Mesendoderm (in vitro differentiated cells): ENCODE measurements around the gene ADAM10.

Experiments
- DNase-seq: peaks from one replicate; pipeline ENCODE4 v3.0.0; 2013
- H2AK5ac ChIP-seq: 2 replicates; pipeline ENCODE4 v1.6.1; 2013; ENCODE audit warnings: low read length, inconsistent platforms
- H2BK120ac ChIP-seq: 2 replicates; pipeline ENCODE4 v1.6.1; 2013; ENCODE audit warnings: low read depth, mild to moderate bottlenecking, low read length, moderate library complexity, mixed read lengths
- H2BK15ac ChIP-seq: replicated peaks from 2 replicates; pipeline ENCODE4 v1.6.1; 2013; ENCODE audit warnings: low read depth, mild to moderate bottlenecking, moderate library complexity
- H2BK5ac ChIP-seq: 2 replicates; pipeline ENCODE4 v1.6.1; 2013; ENCODE audit warnings: low read length, inconsistent platforms
- H3K18ac ChIP-seq: 2 replicates; pipeline ENCODE4 v1.6.1; 2013; ENCODE audit warnings: mild to moderate bottlenecking, low read length, mixed read lengths
- H3K23ac ChIP-seq: one replicate; pipeline ENCODE4 v1.6.1; 2013; ENCODE audit warnings: low read length
- H3K27ac ChIP-seq: 2 replicates; pipeline ENCODE4 v1.5.1; 2013; ENCODE audit warnings: low read depth, mild to moderate bottlenecking, inconsistent platforms, low read length, moderate library complexity
- H3K27me3 ChIP-seq: 2 replicates; pipeline ENCODE4 v1.6.1; 2013; ENCODE audit warnings: low read length, control low read depth, mild to moderate bottlenecking, inconsistent platforms; ENCODE audit not compliant: insufficient read depth, poor library complexity
- H3K36me3 ChIP-seq: 2 replicates; pipeline ENCODE4 v1.6.1; 2013; ENCODE audit warnings: low read length, inconsistent platforms; ENCODE audit not compliant: control insufficient read depth, insufficient read depth
- H3K4ac ChIP-seq: one replicate; pipeline ENCODE4 v1.6.1; 2013; ENCODE audit warnings: low read depth, mild to moderate bottlenecking, low read length, moderate library complexity
- H3K4me1 ChIP-seq: 2 replicates; pipeline ENCODE4 v1.6.1; 2013; ENCODE audit warnings: low read depth, low read length, inconsistent platforms; ENCODE audit not compliant: control insufficient read depth
- H3K4me2 ChIP-seq: 2 replicates; pipeline ENCODE4 v1.6.1; 2013; ENCODE audit warnings: low read length
- H3K4me3 ChIP-seq: 2 replicates; pipeline ENCODE4 v1.5.1; 2013; ENCODE audit warnings: mild to moderate bottlenecking, low read length
- H3K56ac ChIP-seq: one replicate; pipeline ENCODE4 v1.6.1; 2013; ENCODE audit warnings: low read length
- H3K79me1 ChIP-seq: 2 replicates; pipeline ENCODE4 v1.6.1; 2013; ENCODE audit warnings: low read length, inconsistent platforms
- H3K79me2 ChIP-seq: 2 replicates; pipeline ENCODE4 v1.6.1; 2013; ENCODE audit warnings: mild to moderate bottlenecking, low read length; ENCODE audit not compliant: control insufficient read depth, insufficient read depth
- H3K9ac ChIP-seq: 2 replicates; pipeline ENCODE4 v1.6.1; 2013; ENCODE audit warnings: low read length, inconsistent platforms
- H4K5ac ChIP-seq: one replicate; pipeline ENCODE4 v1.6.1; 2013; ENCODE audit warnings: low read length
- H4K8ac ChIP-seq: one replicate; pipeline ENCODE4 v1.6.1; 2013; ENCODE audit warnings: low read depth, mild to moderate bottlenecking, control low read depth, low read length, moderate library complexity
- WGBS: extraction: QIAGEN DNeasy Blood & Tissue Kit; methylation state at CpG from one replicate; pipeline ENCODE4 v1.1.7; 2013; ENCODE audit warnings: low lambda C conversion rate, missing lambda C conversion rate; ENCODE audit not compliant: insufficient coverage; ENCODE audit errors: extremely low coverage; 5-methylcytosine and 5-hydroxymethylcytosine counted together

Gene ADAM10

GRCh38 chr15:58598829-58599210 lies 150.7 kb downstream of the ADAM10 start:
- Histone ChIP-seq H3K27me3 (no peaks in the 10 kb centered on the region), H3K18ac (peak overlapping the region; percentile 25), H2AK5ac (no peak overlapping the region), H2BK120ac (no peak overlapping the region), H4K5ac (no peak overlapping the region), H3K9ac (no peak overlapping the region), H2BK5ac (no peak overlapping the region), H3K23ac (no peak overlapping the region), H3K4me1 (no peaks in the 10 kb centered on the region), H3K79me1 (no peaks in the 10 kb centered on the region), H3K36me3 (no peaks in the 10 kb centered on the region), H3K4me3 (no peak overlapping the region), H3K79me2 (no peaks in the 10 kb centered on the region), H3K4ac (no peak overlapping the region), H4K8ac (no peak overlapping the region), H3K27ac (peak overlapping the region; percentile 64), H3K56ac (no peak overlapping the region), H3K4me2 (no peak overlapping the region), H2BK15ac (no peak overlapping the region)
- no CpG with 5 or more reads among the region's 4 CpGs for WGBS
- DNase-seq: no peak

- Histone ChIP-seq H3K4me1 (no peaks in the 10 kb centered on the region), H2AK5ac (no peak overlapping the region), H2BK120ac (no peak overlapping the region), H3K79me1 (no peaks in the 10 kb centered on the region), H3K56ac (no peak overlapping the region), H3K27me3 (no peaks in the 10 kb centered on the region), H3K23ac (no peak overlapping the region), H3K9ac (no peak overlapping the region), H4K5ac (no peak overlapping the region), H2BK5ac (no peak overlapping the region), H3K4me2 (no peak overlapping the region), H3K79me2 (no peaks in the 10 kb centered on the region), H3K4me3 (no peak overlapping the region), H3K36me3 (no peaks in the 10 kb centered on the region), H2BK15ac (no peak overlapping the region), H3K4ac (no peak overlapping the region), H3K27ac (no peak overlapping the region), H3K18ac (no peak overlapping the region), H4K8ac (no peak overlapping the region)
- peak; percentile 86 for DNase-seq
- no CpG with 5 or more reads among the region's 4 CpGs for WGBS
Observed at GRCh38 chr15:58597943-58598828, 151.3 kb downstream of the ADAM10 start.

GRCh38 chr15:58595516-58596263 lies 153.8 kb downstream of the ADAM10 start:
- Histone ChIP-seq H3K4me1 (no peaks in the 10 kb centered on the region), H2AK5ac (no peak overlapping the region), H3K79me2 (no peaks in the 10 kb centered on the region), H2BK120ac (no peak overlapping the region), H3K18ac (no peak overlapping the region), H3K9ac (no peak overlapping the region), H3K56ac (no peak overlapping the region), H3K36me3 (no peaks in the 10 kb centered on the region), H2BK15ac (no peak overlapping the region), H4K5ac (no peak overlapping the region), H3K27ac (no peak overlapping the region), H3K79me1 (no peaks in the 10 kb centered on the region), H3K23ac (no peak overlapping the region), H3K4ac (no peak overlapping the region), H2BK5ac (no peak overlapping the region), H3K4me2 (no peak overlapping the region), H4K8ac (no peak overlapping the region), H3K27me3 (no peaks in the 10 kb centered on the region), H3K4me3 (no peak overlapping the region)
- no peak for DNase-seq
- no CpG with 5 or more reads among the region's 3 CpGs for WGBS

- Histone ChIP-seq H3K4ac (no peak overlapping the region), H3K9ac (no peak overlapping the region), H3K79me1 (no peaks in the 10 kb centered on the region), H3K79me2 (no peaks in the 10 kb centered on the region), H4K8ac (no peak overlapping the region), H3K56ac (no peak overlapping the region), H3K18ac (no peak overlapping the region), H3K4me1 (no peaks in the 10 kb centered on the region), H2BK120ac (no peak overlapping the region), H3K36me3 (no peaks in the 10 kb centered on the region), H3K27ac (no peak overlapping the region), H2BK15ac (no peak overlapping the region), H3K4me3 (no peak overlapping the region), H2BK5ac (no peak overlapping the region), H3K4me2 (no peak overlapping the region), H3K27me3 (no peaks in the 10 kb centered on the region), H2AK5ac (no peak overlapping the region), H4K5ac (no peak overlapping the region), H3K23ac (no peak overlapping the region)
- WGBS: 100% methylated on average over 1 of the region's 1 CpG
- no peak for DNase-seq
Observed at GRCh38 chr15:58594898-58595297, 154.6 kb downstream of the ADAM10 start.

GRCh38 chr15:58593870-58594269 lies 155.6 kb downstream of the ADAM10 start:
- Histone ChIP-seq H3K56ac (no peak overlapping the region), H3K27me3 (no peaks in the 10 kb centered on the region), H2BK120ac (no peak overlapping the region), H3K9ac (no peak overlapping the region), H2AK5ac (no peak overlapping the region), H4K8ac (no peak overlapping the region), H2BK15ac (no peak overlapping the region), H3K36me3 (no peaks in the 10 kb centered on the region), H3K4me3 (no peak overlapping the region), H3K79me2 (no peaks in the 10 kb centered on the region), H3K18ac (no peak overlapping the region), H2BK5ac (no peak overlapping the region), H4K5ac (no peak overlapping the region), H3K23ac (no peak overlapping the region), H3K4me1 (no peaks in the 10 kb centered on the region), H3K4ac (no peak overlapping the region), H3K27ac (no peak overlapping the region), H3K79me1 (no peaks in the 10 kb centered on the region), H3K4me2 (no peak overlapping the region)
- DNase-seq: no peak
- no CpG with 5 or more reads among the region's 1 CpG for WGBS
